Measurements from ENCODE around the gene MYD88. TPM values are rescaled to one million over a fixed set of nuclear protein-coding genes. Genes with fewer than 3 reads are reported as not detected.

The MYD88 gene
- total RNA-seq, 1 donor from 2014 or later = 45.9 TPM

DNA sequence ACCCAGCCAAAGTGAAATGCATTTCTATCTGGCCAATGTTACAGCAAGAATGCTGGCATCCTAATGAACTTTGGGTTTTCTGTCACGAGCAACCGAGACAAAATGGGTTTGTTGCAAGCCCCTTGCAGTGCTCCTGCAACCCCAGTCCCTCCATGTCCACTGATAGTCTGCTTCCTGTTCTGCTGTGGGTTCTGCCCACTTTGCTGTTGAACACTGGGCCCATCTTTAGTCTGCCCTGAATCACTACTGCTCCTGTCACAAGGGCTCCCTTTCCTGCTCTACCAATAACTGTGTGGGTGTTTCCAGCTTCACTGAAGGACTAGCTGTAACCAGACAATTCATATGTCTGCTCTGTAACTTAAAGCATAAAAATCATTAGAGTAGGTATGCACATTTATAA, 14.1 kb downstream of the MYD88 start:
- DNase-seq (ENCODE audit: extremely low spot score in 2 of 2) = peak in 1 of 2 donors; percentile 70
- H3K4me1 ChIP-seq = no peaks in the 10 kb centered on the region
- H3K4me3 ChIP-seq = no peak overlapping the region
- TF ChIP-seq POLR2AphosphoS5 (IDR thresholded peaks at IDR 0.05; ENCODE audit: insufficient read depth in 1 of 2, low read depth in 1 of 2) (no peak), POLR2A (IDR thresholded peaks at IDR 0.05) (no peak)
- TF ChIP-seq, protein P1, sequence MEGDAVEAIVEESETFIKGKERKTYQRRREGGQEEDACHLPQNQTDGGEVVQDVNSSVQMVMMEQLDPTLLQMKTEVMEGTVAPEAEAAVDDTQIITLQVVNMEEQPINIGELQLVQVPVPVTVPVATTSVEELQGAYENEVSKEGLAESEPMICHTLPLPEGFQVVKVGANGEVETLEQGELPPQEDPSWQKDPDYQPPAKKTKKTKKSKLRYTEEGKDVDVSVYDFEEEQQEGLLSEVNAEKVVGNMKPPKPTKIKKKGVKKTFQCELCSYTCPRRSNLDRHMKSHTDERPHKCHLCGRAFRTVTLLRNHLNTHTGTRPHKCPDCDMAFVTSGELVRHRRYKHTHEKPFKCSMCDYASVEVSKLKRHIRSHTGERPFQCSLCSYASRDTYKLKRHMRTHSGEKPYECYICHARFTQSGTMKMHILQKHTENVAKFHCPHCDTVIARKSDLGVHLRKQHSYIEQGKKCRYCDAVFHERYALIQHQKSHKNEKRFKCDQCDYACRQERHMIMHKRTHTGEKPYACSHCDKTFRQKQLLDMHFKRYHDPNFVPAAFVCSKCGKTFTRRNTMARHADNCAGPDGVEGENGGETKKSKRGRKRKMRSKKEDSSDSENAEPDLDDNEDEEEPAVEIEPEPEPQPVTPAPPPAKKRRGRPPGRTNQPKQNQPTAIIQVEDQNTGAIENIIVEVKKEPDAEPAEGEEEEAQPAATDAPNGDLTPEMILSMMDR (IDR thresholded peaks at IDR 0.05) = no peak
- intact Hi-C loops (cut with DNase I) = no loop called here
- no peaks in the 10 kb centered on the region for H3K27me3 ChIP-seq
- H3K27ac ChIP-seq = no peak overlapping the region
- H3K36me3 ChIP-seq = no peaks in the 10 kb centered on the region
- H3K9me3 ChIP-seq = no peaks in the 10 kb centered on the region

DNA sequence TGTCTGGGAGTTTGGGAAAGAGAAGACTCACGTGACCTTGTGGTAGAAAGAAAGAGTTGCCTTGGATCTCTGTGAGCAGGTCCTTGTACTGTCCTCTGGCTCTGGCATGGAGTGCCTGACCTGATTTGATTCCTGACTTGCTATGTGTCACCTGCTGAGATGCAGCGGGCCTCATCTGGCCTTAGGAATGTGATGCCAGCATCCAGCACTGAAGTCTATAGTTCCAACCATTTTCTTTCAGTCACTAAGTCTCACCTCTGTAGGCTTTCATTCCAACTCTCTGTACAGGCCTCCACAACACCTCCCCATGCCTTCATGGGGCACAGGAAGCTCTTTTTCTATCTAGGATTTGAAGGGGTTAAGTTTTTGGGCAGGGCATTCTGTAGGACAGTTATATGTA, 14.8 kb downstream of the MYD88 start:
- no peaks in the 10 kb centered on the region for H3K4me1 ChIP-seq
- intact Hi-C loops (cut with DNase I) = no loop called here
- no peaks in the 10 kb centered on the region for H3K36me3 ChIP-seq
- no peaks in the 10 kb centered on the region for H3K9me3 ChIP-seq
- DNase-seq (ENCODE audit: extremely low spot score in 2 of 2) = peak in 1 of 2 donors; percentile 49
- no peak overlapping the region for H3K27ac ChIP-seq
- H3K27me3 ChIP-seq = no peaks in the 10 kb centered on the region
- H3K4me3 ChIP-seq = no peak overlapping the region
- no peak for TF ChIP-seq POLR2A (IDR thresholded peaks at IDR 0.05)
- no peak for TF ChIP-seq POLR2AphosphoS5 (IDR thresholded peaks at IDR 0.05; ENCODE audit: insufficient read depth in 1 of 2, low read depth in 1 of 2)
- TF ChIP-seq, protein P1 (IDR thresholded peaks at IDR 0.05) = no peak

DNA sequence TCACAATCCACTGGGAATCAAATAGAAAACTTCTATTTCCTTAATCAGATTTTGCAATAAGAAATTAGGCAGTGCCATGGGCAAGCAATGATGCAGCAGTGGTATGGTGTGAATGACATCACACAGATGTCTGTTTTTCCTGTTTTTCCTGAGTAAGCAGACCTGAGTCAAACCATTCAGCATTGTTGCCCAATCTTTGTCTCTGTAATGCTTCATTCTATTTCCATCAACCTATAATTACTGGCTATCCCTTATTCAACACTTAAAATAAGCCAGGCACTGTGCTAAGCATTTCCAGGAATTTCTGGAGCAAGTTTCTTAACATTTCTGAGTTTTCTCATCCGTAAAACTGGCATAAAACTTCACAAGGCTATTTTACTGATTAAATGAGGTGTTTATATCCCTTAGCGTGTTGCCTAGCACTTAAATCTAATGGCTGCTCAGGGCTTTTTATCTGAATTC, 15.6 kb downstream of the MYD88 start:
- Histone ChIP-seq H3K9me3 (no peaks in the 10 kb centered on the region), H3K4me1 (no peaks in the 10 kb centered on the region), H3K27ac (no peak overlapping the region), H3K27me3 (no peaks in the 10 kb centered on the region), H3K4me3 (no peak overlapping the region), H3K36me3 (no peaks in the 10 kb centered on the region)
- intact Hi-C loops (cut with DNase I) = no loop called here
- peak in 1 of 2 donors; percentile 5 for DNase-seq (ENCODE audit: extremely low spot score in 2 of 2)
- TF ChIP-seq POLR2AphosphoS5 (IDR thresholded peaks at IDR 0.05; ENCODE audit: insufficient read depth in 1 of 2, low read depth in 1 of 2) (peak in 1 of 2 donors; percentile 74), POLR2A (IDR thresholded peaks at IDR 0.05) (no peak)

DNA sequence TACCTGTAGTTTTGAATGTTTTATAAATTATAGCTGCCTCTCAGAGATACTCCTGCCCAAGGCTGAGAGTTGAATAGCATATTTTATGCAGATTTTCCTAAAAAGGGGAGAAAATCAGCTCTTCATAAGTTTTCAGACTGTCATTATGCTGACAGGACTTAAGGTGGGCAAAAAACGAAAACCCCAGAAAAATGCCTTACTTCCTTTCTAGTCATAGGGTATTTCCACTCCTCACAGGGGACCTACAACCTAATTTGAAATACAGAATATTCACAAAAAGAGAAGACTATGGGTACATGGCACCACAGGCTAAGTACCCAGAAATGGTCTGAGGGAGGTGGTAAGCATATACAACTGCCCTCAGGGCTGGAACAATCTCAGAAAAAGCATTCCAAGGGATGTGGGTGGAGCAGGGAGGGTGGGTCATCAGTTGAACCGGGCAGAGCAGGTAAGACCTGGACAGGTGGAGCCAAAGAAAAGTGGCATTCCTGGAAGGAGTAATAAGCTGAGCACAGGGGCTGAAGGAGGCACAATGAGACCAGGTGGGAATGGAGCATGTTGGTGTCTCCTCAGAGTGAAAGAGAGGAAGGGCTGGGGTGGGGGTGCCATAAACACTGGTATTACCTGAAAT, 16.3 kb downstream of the MYD88 start:
- H3K4me1 ChIP-seq = no peaks in the 10 kb centered on the region
- intact Hi-C loops (cut with DNase I) = no loop called here
- no peak overlapping the region for H3K27ac ChIP-seq
- TF ChIP-seq, protein P1 (IDR thresholded peaks at IDR 0.05) = no peak
- TF ChIP-seq POLR2A (IDR thresholded peaks at IDR 0.05) (no peak), POLR2AphosphoS5 (IDR thresholded peaks at IDR 0.05; ENCODE audit: insufficient read depth in 1 of 2, low read depth in 1 of 2) (peak in 1 of 2 donors; percentile 22)
- no peaks in the 10 kb centered on the region for H3K27me3 ChIP-seq
- H3K36me3 ChIP-seq = no peaks in the 10 kb centered on the region
- no peaks in the 10 kb centered on the region for H3K9me3 ChIP-seq
- DNase-seq (ENCODE audit: extremely low spot score in 2 of 2) = peak in 1 of 2 donors; percentile 82
- H3K4me3 ChIP-seq = no peak overlapping the region

DNA sequence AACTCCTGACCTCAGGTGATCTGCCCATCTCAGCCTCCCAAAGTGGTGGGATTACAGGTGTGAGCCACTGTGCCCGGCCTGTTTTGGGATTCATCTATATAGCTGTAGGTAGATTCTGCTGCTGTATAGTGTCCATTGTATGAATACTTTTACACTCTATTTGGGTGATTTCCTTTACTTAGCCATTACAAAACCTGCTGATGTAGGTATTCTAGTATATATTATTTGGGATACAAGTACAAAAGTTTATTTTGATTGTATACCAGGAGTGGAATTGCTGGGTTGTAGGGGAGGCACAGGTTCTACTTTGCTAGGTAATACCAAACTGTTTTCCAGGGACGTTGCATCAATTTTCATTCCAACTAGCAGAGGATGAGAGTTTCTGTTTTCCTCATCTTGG, 17.4 kb downstream of the MYD88 start:
- Histone ChIP-seq H3K36me3 (no peaks in the 10 kb centered on the region), H3K27ac (no peak overlapping the region), H3K4me3 (no peak overlapping the region), H3K9me3 (no peaks in the 10 kb centered on the region), H3K4me1 (no peaks in the 10 kb centered on the region), H3K27me3 (no peaks in the 10 kb centered on the region)
- intact Hi-C loops (cut with DNase I) = no loop called here
- no peak for DNase-seq (ENCODE audit: extremely low spot score in 2 of 2)
- TF ChIP-seq POLR2AphosphoS5 (IDR thresholded peaks at IDR 0.05; ENCODE audit: insufficient read depth in 1 of 2, low read depth in 1 of 2) (no peak), POLR2A (IDR thresholded peaks at IDR 0.05) (no peak)
- TF ChIP-seq, protein P1 (IDR thresholded peaks at IDR 0.05) = no peak

Measured in vagina (tissue), 2 donors.